Lower leg skin (tissue), 3 donors: ENCODE measurements around the gene HOXC6.

ENCODE experiments used
- POLR2A ChIP-seq, 2 donors: fragments of 450-650 bp; IDR thresholded peaks; one replicate each; pipeline ENCODE4 v1.6.1; 2016 to 2017; ENCODE audit warnings: antibody characterized with exemption in 2 of 2, mild to moderate bottlenecking in 1 of 2, moderate library complexity in 1 of 2
- TF ChIP-seq, protein P1 (sequence below), 3 donors: fragments of 450-650 bp; IDR thresholded peaks; one replicate each; pipeline ENCODE4 v1.5.1; 2016; ENCODE audit warnings: antibody characterized with exemption in 3 of 3, mild to moderate bottlenecking in 3 of 3, moderate library complexity in 2 of 3

DNA sequence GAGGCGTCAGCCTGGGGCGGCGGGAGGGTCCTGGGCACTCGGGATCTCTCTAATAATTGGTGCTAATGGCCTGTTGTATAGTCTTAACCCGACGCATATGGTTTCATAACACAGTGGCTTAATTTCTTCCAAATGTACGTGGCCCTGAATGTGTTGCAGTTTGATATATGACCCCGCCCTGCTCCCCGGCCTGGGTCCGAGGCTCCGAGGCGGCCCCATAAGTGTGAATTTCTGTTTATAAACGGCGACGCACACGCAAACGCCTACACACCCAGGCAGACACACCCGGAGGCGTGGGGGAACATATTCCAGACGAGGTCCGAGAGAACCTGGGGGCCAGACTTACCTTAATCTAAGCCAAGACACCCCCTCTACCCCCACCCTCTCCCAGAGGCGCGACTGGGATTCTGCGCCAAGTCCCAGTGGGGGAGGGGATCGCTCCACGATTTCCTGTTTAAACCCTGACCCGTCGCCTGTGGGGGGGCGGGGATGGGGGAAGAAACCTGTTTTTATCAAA is 9.7 kb upstream of the HOXC6 start:
- TF ChIP-seq, protein P1, sequence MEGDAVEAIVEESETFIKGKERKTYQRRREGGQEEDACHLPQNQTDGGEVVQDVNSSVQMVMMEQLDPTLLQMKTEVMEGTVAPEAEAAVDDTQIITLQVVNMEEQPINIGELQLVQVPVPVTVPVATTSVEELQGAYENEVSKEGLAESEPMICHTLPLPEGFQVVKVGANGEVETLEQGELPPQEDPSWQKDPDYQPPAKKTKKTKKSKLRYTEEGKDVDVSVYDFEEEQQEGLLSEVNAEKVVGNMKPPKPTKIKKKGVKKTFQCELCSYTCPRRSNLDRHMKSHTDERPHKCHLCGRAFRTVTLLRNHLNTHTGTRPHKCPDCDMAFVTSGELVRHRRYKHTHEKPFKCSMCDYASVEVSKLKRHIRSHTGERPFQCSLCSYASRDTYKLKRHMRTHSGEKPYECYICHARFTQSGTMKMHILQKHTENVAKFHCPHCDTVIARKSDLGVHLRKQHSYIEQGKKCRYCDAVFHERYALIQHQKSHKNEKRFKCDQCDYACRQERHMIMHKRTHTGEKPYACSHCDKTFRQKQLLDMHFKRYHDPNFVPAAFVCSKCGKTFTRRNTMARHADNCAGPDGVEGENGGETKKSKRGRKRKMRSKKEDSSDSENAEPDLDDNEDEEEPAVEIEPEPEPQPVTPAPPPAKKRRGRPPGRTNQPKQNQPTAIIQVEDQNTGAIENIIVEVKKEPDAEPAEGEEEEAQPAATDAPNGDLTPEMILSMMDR (IDR thresholded peaks at IDR 0.05): no peak
- no peak for TF ChIP-seq POLR2A (IDR thresholded peaks at IDR 0.05)
